Peyer's patch (tissue), 4 donors: ENCODE data around the gene BMPR1B. TPM values are rescaled to one million over a fixed set of nuclear protein-coding genes. Genes with fewer than 3 reads are reported as not detected.
"Not testable (repeated sequence)": the region's sequence is repeated elsewhere in the genome, so short reads cannot be mapped to it uniquely, and the experiment has no call there.

Experiments used
- DNase-seq, 3 donors: peaks; one replicate each; pipeline ENCODE4 v3.0.0-alpha.2; 2017 to 2019
- H3K27ac ChIP-seq, 4 donors: fragments of 200-600 bp; sonication (generic); one replicate each; pipeline ENCODE4 v1.5.1; 2016 to 2019
- H3K27me3 ChIP-seq, 2 donors: fragments of 200-600 bp; sonication (generic); one replicate each; pipeline ENCODE4 v1.5.1; 2019
- H3K36me3 ChIP-seq, 3 donors: fragments of 200-600 bp; sonication (generic); one replicate each; pipeline ENCODE4 v1.5.1; 2016 to 2019
- H3K4me1 ChIP-seq, 4 donors: fragments of 200-600 bp; sonication (generic); one replicate each; pipeline ENCODE4 v1.5.1; 2016 to 2019
- H3K4me3 ChIP-seq, 4 donors: fragments of 200-600 bp; sonication (generic); 1 replicate in 3 of 4; 2 replicates in 1 of 4; pipeline ENCODE4 v1.5.1; 2016 to 2019; ENCODE audit warnings: mild to moderate bottlenecking in 1 of 4
- H3K9me3 ChIP-seq, 4 donors: fragments of 200-600 bp; sonication (generic); one replicate each; pipeline ENCODE4 v1.5.1; 2016 to 2019; ENCODE audit warnings: mild to moderate bottlenecking in 1 of 4
- CTCF ChIP-seq, 6 experiments: fragments of 450-650 bp in 4 of 6; fragments of 200-600 bp in 2 of 6; sonication (generic) in 1 of 6; IDR thresholded peaks; one replicate each; pipeline ENCODE4 v1.5.1; 2017 to 2019; ENCODE audit warnings: antibody characterized with exemption in 6 of 6, mild to moderate bottlenecking in 3 of 6, moderate library complexity in 1 of 6
- POLR2A ChIP-seq, 2 donors: fragments of 450-650 bp; IDR thresholded peaks; one replicate each; pipeline ENCODE4 v1.5.1; 2017; ENCODE audit warnings: antibody characterized with exemption in 2 of 2, mild to moderate bottlenecking in 2 of 2, moderate library complexity in 2 of 2
- total RNA-seq, 4 donors: library from RNA; depleted of rRNA; stranded (reverse); fragments of >200 nt; gene quantifications; one replicate each; pipeline ENCODE4 v1.1.0, GENCODE V29; 2016

Gene BMPR1B
- total RNA-seq, 4 donors from 2014 or later: not detected

GRCh38 chr4:95124906-95125504 is 367.2 kb downstream of the BMPR1B start:
- Histone ChIP-seq H3K4me3 (no peak overlapping the region), H3K36me3 (no peaks in the 10 kb centered on the region), H3K9me3 (no peaks in the 10 kb centered on the region), H3K27ac (no peak overlapping the region), H3K4me1 (no peaks in the 10 kb centered on the region), H3K27me3 (no peaks in the 10 kb centered on the region)
- no peak for TF ChIP-seq POLR2A (IDR thresholded peaks at IDR 0.05)
- TF ChIP-seq CTCF (IDR thresholded peaks at IDR 0.05): peak in 4 of 6 experiments; percentile 12 to 41 (median 33)
- no peak for DNase-seq

GRCh38 chr4:95129031-95129430 is 371.3 kb downstream of the BMPR1B start:
- Histone ChIP-seq H3K36me3 (no peaks in the 10 kb centered on the region), H3K27me3 (no peaks in the 10 kb centered on the region), H3K27ac (no peak overlapping the region), H3K4me1 (no peaks in the 10 kb centered on the region), H3K9me3 (no peaks in the 10 kb centered on the region), H3K4me3 (no peak overlapping the region)
- TF ChIP-seq POLR2A (IDR thresholded peaks at IDR 0.05): no peak
- TF ChIP-seq CTCF (IDR thresholded peaks at IDR 0.05): no peak
- no peak for DNase-seq

- no peak overlapping the region for H3K4me3 ChIP-seq
- no peaks in the 10 kb centered on the region for H3K36me3 ChIP-seq
- H3K27me3 ChIP-seq: no peaks in the 10 kb centered on the region
- DNase-seq: no peak
- H3K9me3 ChIP-seq: no peaks in the 10 kb centered on the region
- TF ChIP-seq CTCF (IDR thresholded peaks at IDR 0.05) (no peak), POLR2A (IDR thresholded peaks at IDR 0.05) (no peak)
- H3K4me1 ChIP-seq: no peaks in the 10 kb centered on the region
- no peak overlapping the region for H3K27ac ChIP-seq
Measured at GRCh38 chr4:95129821-95130311, 372.1 kb downstream of the BMPR1B start.

GRCh38 chr4:95134016-95134415 is 376.3 kb downstream of the BMPR1B start:
- H3K27me3 ChIP-seq, H3K4me1 ChIP-seq, H3K36me3 ChIP-seq, H3K4me3 ChIP-seq, DNase-seq, H3K9me3 ChIP-seq, H3K27ac ChIP-seq: not testable (repeated sequence)

GRCh38 chr4:95139424-95139823 is 381.7 kb downstream of the BMPR1B start:
- not testable (repeated sequence) for H3K4me1 ChIP-seq, H3K27me3 ChIP-seq, H3K36me3 ChIP-seq, DNase-seq, H3K4me3 ChIP-seq, H3K9me3 ChIP-seq, H3K27ac ChIP-seq

GRCh38 chr4:95141361-95141760 is 383.6 kb downstream of the BMPR1B start:
- no peak overlapping the region for H3K27ac ChIP-seq
- no peak overlapping the region for H3K4me3 ChIP-seq
- no peak for DNase-seq
- H3K36me3 ChIP-seq: no peaks in the 10 kb centered on the region
- no peak for TF ChIP-seq CTCF (IDR thresholded peaks at IDR 0.05)
- TF ChIP-seq POLR2A (IDR thresholded peaks at IDR 0.05): no peak
- no peaks in the 10 kb centered on the region for H3K27me3 ChIP-seq
- H3K9me3 ChIP-seq: peaks cover 0 to 3% (median 0%) of the 10 kb centered on the region in 4 donors
- H3K4me1 ChIP-seq: no peaks in the 10 kb centered on the region

GRCh38 chr4:95142932-95143331 is 385.2 kb downstream of the BMPR1B start:
- H3K9me3 ChIP-seq: peaks cover 0 to 3% (median 0%) of the 10 kb centered on the region in 4 donors
- no peak for DNase-seq
- no peak overlapping the region for H3K4me3 ChIP-seq
- no peaks in the 10 kb centered on the region for H3K36me3 ChIP-seq
- TF ChIP-seq POLR2A (IDR thresholded peaks at IDR 0.05) (no peak), CTCF (IDR thresholded peaks at IDR 0.05) (no peak)
- H3K27me3 ChIP-seq: no peaks in the 10 kb centered on the region
- no peak overlapping the region for H3K27ac ChIP-seq
- H3K4me1 ChIP-seq: no peaks in the 10 kb centered on the region
